GM19463 (cell line): ENCODE measurements around the gene EXOC1L.

Source experiments
- ATAC-seq: cut with Tn5 transposase; IDR thresholded peaks from one replicate; pipeline ENCODE4 v1.9.1; 2021; ENCODE audit warnings: mild to moderate bottlenecking, moderate library complexity; ENCODE audit not compliant: unreplicated experiment

The EXOC1L gene

GRCh38 chr4:55819634-55820033 lies at the start of gene EXOC1L:
Gene EXOC1L, plus strand, starts transcription at chr4:55819790. Its CDS starts 237 bp downstream, at chr4:55820027.
- ATAC-seq, result no peak

- no peak for ATAC-seq
These were observed 48.9 kb upstream of the EXOC1L start for GRCh38 chr4:55770662-55771061.

- ATAC-seq, result no peak
These were observed 38.2 kb upstream of the EXOC1L start for GRCh38 chr4:55781341-55781740.

GRCh38 chr4:55781812-55782211 lies 37.8 kb upstream of the EXOC1L start:
- no peak for ATAC-seq

- no peak for ATAC-seq
These were observed 36.0 kb upstream of the EXOC1L start for GRCh38 chr4:55783584-55783983.

GRCh38 chr4:55784747-55785146 lies 34.8 kb upstream of the EXOC1L start:
- no peak for ATAC-seq

GRCh38 chr4:55791666-55792065 lies 27.9 kb upstream of the EXOC1L start:
- ATAC-seq, result no peak

GRCh38 chr4:55793479-55793878 lies 26.1 kb upstream of the EXOC1L start:
- no peak for ATAC-seq

- no peak for ATAC-seq
These were observed 25.5 kb upstream of the EXOC1L start for GRCh38 chr4:55794053-55794452.

GRCh38 chr4:55795341-55795740 lies 24.2 kb upstream of the EXOC1L start:
- peak; percentile 59 for ATAC-seq

- no peak for ATAC-seq
These were observed 18.1 kb upstream of the EXOC1L start for GRCh38 chr4:55801498-55801897.

GRCh38 chr4:55807556-55807955 lies 12.0 kb upstream of the EXOC1L start:
- ATAC-seq, result no peak

- no peak for ATAC-seq
These were observed 11.4 kb upstream of the EXOC1L start for GRCh38 chr4:55808186-55808585.

- ATAC-seq, result no peak
These were observed 11.0 kb upstream of the EXOC1L start for GRCh38 chr4:55808632-55809031.

- no peak for ATAC-seq
These were observed 1.9 kb upstream of the EXOC1L start for GRCh38 chr4:55817691-55818090.

- no peak for ATAC-seq
These were observed 689 bp downstream of the EXOC1L start for GRCh38 chr4:55820279-55820678.

- no peak for ATAC-seq
These were observed 2.7 kb downstream of the EXOC1L start for GRCh38 chr4:55822329-55822728.

- ATAC-seq, result no peak
These were observed 5.3 kb downstream of the EXOC1L start for GRCh38 chr4:55824865-55825264.

GRCh38 chr4:55826986-55827385 lies 7.4 kb downstream of the EXOC1L start:
- no peak for ATAC-seq

GRCh38 chr4:55827582-55827981 lies 8.0 kb downstream of the EXOC1L start:
- no peak for ATAC-seq

- ATAC-seq, result no peak
These were observed 10.5 kb downstream of the EXOC1L start for GRCh38 chr4:55830048-55830447.

- ATAC-seq, result no peak
These were observed 11.1 kb downstream of the EXOC1L start for GRCh38 chr4:55830716-55831115.

GRCh38 chr4:55834086-55834795 lies 14.7 kb downstream of the EXOC1L start:
- ATAC-seq, result no peak
